ENCODE results near the gene LRRC45.

DNA sequence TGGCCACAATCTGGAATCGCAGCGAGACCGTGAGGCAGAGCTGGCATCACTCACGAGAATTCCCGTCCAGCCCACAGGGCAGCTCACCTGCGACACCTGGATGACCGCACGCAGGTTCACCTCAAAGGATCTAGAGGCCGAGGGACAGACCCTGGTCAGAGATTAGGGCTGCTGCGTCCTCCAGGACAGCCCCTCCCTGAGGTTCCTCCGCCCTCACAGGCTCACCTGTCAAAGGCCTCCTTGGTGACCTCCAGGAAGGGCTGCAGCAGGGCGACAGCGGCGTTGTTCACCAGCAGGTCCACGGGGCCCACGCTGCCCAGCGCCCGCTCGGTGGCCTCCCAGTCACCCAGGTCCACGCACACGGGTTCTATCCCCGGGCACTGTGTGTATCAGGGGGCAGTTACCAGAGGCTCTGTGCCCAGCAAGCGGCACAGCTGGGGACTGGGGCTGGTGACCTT is 13.6 kb downstream of the LRRC45 start:
- TF ChIP-seq, protein P1, sequence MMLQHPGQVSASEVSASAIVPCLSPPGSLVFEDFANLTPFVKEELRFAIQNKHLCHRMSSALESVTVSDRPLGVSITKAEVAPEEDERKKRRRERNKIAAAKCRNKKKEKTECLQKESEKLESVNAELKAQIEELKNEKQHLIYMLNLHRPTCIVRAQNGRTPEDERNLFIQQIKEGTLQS (IDR thresholded peaks at IDR 0.05), result no peak
- TF ChIP-seq, protein P2, sequence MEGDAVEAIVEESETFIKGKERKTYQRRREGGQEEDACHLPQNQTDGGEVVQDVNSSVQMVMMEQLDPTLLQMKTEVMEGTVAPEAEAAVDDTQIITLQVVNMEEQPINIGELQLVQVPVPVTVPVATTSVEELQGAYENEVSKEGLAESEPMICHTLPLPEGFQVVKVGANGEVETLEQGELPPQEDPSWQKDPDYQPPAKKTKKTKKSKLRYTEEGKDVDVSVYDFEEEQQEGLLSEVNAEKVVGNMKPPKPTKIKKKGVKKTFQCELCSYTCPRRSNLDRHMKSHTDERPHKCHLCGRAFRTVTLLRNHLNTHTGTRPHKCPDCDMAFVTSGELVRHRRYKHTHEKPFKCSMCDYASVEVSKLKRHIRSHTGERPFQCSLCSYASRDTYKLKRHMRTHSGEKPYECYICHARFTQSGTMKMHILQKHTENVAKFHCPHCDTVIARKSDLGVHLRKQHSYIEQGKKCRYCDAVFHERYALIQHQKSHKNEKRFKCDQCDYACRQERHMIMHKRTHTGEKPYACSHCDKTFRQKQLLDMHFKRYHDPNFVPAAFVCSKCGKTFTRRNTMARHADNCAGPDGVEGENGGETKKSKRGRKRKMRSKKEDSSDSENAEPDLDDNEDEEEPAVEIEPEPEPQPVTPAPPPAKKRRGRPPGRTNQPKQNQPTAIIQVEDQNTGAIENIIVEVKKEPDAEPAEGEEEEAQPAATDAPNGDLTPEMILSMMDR (IDR thresholded peaks at IDR 0.05 in 2 of 3, conservative IDR thresholded peaks at IDR 0.05 in 1 of 3; ENCODE audit: borderline replicate concordance in 1 of 3, insufficient read depth in 1 of 3, low read depth in 2 of 3, low read length in 2 of 3), result no peak
